Upper lobe of right lung (tissue), 1 donor: ENCODE measurements around the gene PLEKHN1. TPM values are rescaled to one million over a fixed set of nuclear protein-coding genes. Genes with fewer than 3 reads are reported as not detected.

Source experiments
- ATAC-seq: fragments of 200-7000 bp; cut with Tn5 transposase; one replicate; pipeline ENCODE4 v1.9.1; 2020; ENCODE audit warnings: mild to moderate bottlenecking, moderate library complexity
- DNase-seq: peaks from one replicate; pipeline ENCODE4 v3.0.0-alpha.2; 2020
- H3K27ac ChIP-seq: fragments of 200-600 bp; one replicate; pipeline ENCODE4 v1.8.0; 2022
- H3K27me3 ChIP-seq: fragments of 200-600 bp; one replicate; pipeline ENCODE4 v1.8.0; 2022; ENCODE audit warnings: mild to moderate bottlenecking
- H3K36me3 ChIP-seq: fragments of 200-600 bp; one replicate; pipeline ENCODE4 v1.8.0; 2022
- H3K4me1 ChIP-seq: fragments of 200-600 bp; one replicate; pipeline ENCODE4 v1.8.0; 2022
- H3K4me3 ChIP-seq: fragments of 200-600 bp; one replicate; pipeline ENCODE4 v1.8.0; 2022; ENCODE audit warnings: mild to moderate bottlenecking
- H3K9me3 ChIP-seq: fragments of 200-600 bp; one replicate; pipeline ENCODE4 v1.8.0; 2022
- intact Hi-C: fragments of 100-400 bp; cut with DNase I; formaldehyde crosslinking; loops from one replicate; pipeline ENCODE4 v1.11.0; 2022
- total RNA-seq: library from RNA; stranded (reverse); fragmentation: NEBNext Ultra II Directional; extraction: Animal tissue kit (Norgen Biotek cat#: 25700); gene quantifications from one replicate; pipeline ENCODE4 v1.2.1, GENCODE V29; 2021
- TF ChIP-seq, protein P1 (sequence below): fragments of 200-600 bp; IDR thresholded peaks from one replicate; pipeline ENCODE4 v1.8.0; 2022; ENCODE audit warnings: antibody characterized with exemption
- donor health status: DM: no; HTN: yes; CAD: no; lungs with severe emphysema.

PLEKHN1 gene
- total RNA-seq, 1 donor from 2014 or later: 2.1 TPM

DNA sequence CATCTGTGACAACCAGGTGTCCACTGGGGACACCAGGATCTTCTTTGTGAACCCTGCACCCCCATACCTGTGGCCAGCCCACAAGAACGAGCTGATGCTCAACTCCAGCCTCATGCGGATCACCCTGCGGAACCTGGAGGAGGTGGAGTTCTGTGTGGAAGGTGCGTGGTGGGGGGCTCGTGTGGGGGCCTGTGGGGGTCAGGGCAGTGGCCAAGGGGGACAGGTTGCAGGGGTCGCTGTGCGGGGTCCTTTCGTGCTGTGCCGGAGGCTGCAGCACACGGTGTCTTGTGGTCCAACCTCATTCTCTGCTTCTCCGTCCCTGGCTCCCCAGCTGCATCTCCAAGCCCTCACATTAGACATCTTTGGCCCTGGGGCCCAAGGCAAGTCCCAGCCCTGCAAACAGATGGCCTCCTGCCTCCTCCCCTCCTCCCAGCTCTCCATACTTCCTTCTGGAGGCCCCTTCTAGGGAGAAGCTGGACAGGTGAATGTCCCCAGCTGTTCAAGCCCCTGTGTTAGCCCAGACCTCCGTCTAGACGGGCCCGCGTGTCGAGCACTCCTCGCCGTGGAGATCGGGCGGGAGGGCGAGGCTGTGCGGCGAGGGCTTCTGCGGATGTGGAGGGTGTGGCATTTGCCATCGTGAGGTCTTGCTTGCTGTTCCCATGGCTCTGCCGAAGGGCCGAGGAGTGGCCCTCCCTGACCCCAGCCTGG, 56.2 kb downstream of the PLEKHN1 start:
- TF ChIP-seq, protein P1, sequence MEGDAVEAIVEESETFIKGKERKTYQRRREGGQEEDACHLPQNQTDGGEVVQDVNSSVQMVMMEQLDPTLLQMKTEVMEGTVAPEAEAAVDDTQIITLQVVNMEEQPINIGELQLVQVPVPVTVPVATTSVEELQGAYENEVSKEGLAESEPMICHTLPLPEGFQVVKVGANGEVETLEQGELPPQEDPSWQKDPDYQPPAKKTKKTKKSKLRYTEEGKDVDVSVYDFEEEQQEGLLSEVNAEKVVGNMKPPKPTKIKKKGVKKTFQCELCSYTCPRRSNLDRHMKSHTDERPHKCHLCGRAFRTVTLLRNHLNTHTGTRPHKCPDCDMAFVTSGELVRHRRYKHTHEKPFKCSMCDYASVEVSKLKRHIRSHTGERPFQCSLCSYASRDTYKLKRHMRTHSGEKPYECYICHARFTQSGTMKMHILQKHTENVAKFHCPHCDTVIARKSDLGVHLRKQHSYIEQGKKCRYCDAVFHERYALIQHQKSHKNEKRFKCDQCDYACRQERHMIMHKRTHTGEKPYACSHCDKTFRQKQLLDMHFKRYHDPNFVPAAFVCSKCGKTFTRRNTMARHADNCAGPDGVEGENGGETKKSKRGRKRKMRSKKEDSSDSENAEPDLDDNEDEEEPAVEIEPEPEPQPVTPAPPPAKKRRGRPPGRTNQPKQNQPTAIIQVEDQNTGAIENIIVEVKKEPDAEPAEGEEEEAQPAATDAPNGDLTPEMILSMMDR: no peak
- peaks cover 32% of the 10 kb centered on the region for H3K4me1 ChIP-seq
- H3K27me3 ChIP-seq: no peaks in the 10 kb centered on the region
- intact Hi-C loops: no loop called here
- no peaks in the 10 kb centered on the region for H3K9me3 ChIP-seq
- no peak for DNase-seq
- no peak overlapping the region for H3K27ac ChIP-seq
- H3K36me3 ChIP-seq: no peaks in the 10 kb centered on the region
- no peak for ATAC-seq
- H3K4me3 ChIP-seq: no peak overlapping the region

DNA sequence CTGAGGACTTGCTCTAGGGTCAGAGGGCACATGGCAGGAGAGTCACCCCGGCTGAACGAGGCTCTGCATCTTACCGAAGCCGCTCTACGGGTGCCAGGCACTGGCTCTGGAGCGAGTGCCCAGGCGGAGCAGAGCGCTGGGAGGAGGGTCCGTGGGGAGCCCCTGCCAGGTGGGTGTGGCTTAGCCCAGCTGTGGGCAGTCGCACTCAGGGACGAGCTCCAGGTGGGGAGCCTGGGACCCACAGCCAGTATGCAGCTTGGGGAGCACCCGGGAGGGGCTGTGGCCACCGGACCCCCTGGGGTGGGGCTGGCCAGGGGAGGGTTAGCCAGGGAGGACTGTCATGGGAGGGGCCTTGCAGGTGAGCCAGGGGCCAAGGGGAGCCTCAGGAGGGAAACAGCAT, 57.4 kb downstream of the PLEKHN1 start:
- no peaks in the 10 kb centered on the region for H3K36me3 ChIP-seq
- H3K4me3 ChIP-seq: no peak overlapping the region
- peaks cover 32% of the 10 kb centered on the region for H3K4me1 ChIP-seq
- no peak for DNase-seq
- H3K27ac ChIP-seq: no peak overlapping the region
- no peaks in the 10 kb centered on the region for H3K27me3 ChIP-seq
- ATAC-seq: no peak
- intact Hi-C loops: no loop called here
- no peaks in the 10 kb centered on the region for H3K9me3 ChIP-seq
- TF ChIP-seq, protein P1: no peak

DNA sequence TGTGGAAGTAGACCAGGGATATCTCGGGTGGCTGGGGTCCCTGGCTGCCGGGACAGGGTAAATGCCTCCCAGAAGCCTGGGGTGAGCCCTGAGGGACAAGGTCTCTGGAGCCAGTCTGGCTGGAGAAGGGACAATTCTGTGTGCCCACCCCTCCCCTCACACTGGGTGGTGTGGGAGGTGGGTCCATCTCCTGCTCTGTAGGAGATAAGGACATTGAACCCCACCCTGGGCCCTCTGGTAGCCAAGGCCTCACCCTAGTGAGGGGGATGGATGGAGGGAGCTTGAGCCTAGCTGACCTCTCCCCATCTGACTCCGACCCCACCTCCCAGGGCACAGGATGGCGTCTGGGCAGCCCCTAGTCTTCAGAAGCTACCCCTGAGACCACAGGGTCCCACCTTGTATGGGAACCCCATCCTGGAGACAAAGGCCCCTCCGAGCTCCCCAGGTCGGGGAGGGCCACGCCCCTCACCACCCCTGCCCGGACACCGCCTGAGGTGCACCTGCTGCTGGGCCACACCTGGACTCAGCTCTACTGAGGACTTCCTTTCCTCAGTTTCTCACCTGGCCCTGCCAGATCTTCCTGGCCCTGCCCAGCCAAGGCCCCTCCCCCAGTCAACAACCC, 58.0 kb downstream of the PLEKHN1 start:
- H3K4me3 ChIP-seq: peak overlapping the region; percentile 31
- DNase-seq (no peak), ATAC-seq (no peak)
- no peaks in the 10 kb centered on the region for H3K36me3 ChIP-seq
- peak overlapping the region; percentile 77 for H3K27ac ChIP-seq
- no peaks in the 10 kb centered on the region for H3K27me3 ChIP-seq
- TF ChIP-seq, protein P1: no peak
- intact Hi-C loops: no loop called here
- no peaks in the 10 kb centered on the region for H3K9me3 ChIP-seq
- peaks cover 27% of the 10 kb centered on the region for H3K4me1 ChIP-seq

DNA sequence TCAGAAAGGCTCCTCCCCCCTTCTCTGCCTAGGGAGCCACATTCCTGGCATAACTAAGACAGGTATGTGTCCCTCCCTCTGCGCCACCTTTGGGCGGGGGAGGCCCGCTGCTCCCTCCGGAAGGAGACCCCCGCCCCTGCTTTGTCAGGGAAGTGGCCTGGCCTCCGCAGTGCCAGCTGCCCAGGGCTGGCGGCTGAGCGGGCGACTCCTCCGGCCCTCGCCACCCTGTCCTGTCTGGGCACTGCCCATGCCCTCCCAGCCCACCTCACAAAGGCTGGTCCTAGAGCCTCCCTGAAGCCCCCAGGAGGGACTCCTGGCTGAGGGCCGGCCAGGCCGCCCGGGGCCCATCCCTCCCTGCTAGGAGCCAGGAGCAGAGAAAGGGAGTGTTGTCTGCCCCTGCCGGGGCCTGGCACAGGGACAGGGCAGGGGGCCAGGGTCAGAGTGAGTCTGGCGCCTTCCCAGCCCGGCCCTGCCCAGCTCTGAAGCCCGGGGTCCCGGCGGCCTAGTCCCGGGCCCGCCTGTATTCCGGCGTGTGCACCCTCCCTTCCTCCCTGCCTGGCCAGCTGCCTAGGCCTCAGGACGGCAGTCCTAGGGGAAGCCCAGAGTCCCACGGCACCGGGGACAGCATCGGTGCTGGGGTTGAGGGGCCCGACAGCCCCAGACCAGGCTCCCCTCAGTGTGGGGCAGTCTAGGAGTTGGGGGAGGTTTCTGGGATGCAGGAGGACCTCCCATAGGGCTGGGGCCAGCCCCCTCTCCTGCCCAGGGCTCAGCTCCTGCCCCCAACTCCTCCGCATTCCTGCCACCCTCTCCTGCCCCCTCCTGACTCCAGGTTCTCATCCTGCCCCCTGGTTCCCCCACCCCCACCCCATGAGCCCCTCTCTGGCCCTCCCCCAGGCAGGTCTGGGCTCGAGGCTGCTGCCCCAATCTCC, 58.8 kb downstream of the PLEKHN1 start:
- peaks cover 27% of the 10 kb centered on the region for H3K4me1 ChIP-seq
- H3K4me3 ChIP-seq: peak overlapping the region; percentile 31
- intact Hi-C loops: no loop called here
- H3K9me3 ChIP-seq: no peaks in the 10 kb centered on the region
- no peaks in the 10 kb centered on the region for H3K27me3 ChIP-seq
- DNase-seq (peak; percentile 88), ATAC-seq (peak; percentile 75)
- no peaks in the 10 kb centered on the region for H3K36me3 ChIP-seq
- TF ChIP-seq, protein P1: no peak
- peak overlapping the region; percentile 77 for H3K27ac ChIP-seq

Other genes with a start within 250 kb of the PLEKHN1 start
- gene SAMD11, start 42.6 kb upstream of the PLEKHN1 start, total RNA-seq: 6.0 TPM
- 54.5 TPM for gene NOC2L, start 7.2 kb upstream of the PLEKHN1 start, total RNA-seq
- 17.0 TPM for gene KLHL17, start 5.9 kb upstream of the PLEKHN1 start, total RNA-seq
- gene PERM1, start 15.6 kb downstream of the PLEKHN1 start, total RNA-seq: 0.35 TPM
- gene HES4, start 33.6 kb downstream of the PLEKHN1 start, total RNA-seq: 26.8 TPM
- gene ISG15, start 47.0 kb downstream of the PLEKHN1 start, total RNA-seq: 93.6 TPM
- 135 TPM for gene AGRN, start 53.6 kb downstream of the PLEKHN1 start, total RNA-seq
- gene RNF223, start 107.8 kb downstream of the PLEKHN1 start, total RNA-seq: 0.55 TPM
- 9.7 TPM for gene C1orf159, start 149.6 kb downstream of the PLEKHN1 start, total RNA-seq
- not detected for gene TTLL10, start 207.4 kb downstream of the PLEKHN1 start, total RNA-seq
- 0.98 TPM for gene TNFRSF18, start 240.1 kb downstream of the PLEKHN1 start, total RNA-seq
- 7.7 TPM for gene TNFRSF4, start 247.7 kb downstream of the PLEKHN1 start, total RNA-seq